NCI-H1092 treated with DMSO at 0.1 percent for 48 hours (cell line): Measurements from ENCODE around the gene CLNS1A.
A peak's percentile ranks its signal among the peaks of the same experiment; 100 is the strongest.
"Not testable (repeated sequence)": the region's sequence is repeated elsewhere in the genome, so short reads cannot be mapped to it uniquely, and the experiment has no call there.

Experiments
- DNase-seq: peaks from one replicate; lab custom pipeline; 2025; lab: John Stamatoyannopoulos, UW

CLNS1A gene, protein sequence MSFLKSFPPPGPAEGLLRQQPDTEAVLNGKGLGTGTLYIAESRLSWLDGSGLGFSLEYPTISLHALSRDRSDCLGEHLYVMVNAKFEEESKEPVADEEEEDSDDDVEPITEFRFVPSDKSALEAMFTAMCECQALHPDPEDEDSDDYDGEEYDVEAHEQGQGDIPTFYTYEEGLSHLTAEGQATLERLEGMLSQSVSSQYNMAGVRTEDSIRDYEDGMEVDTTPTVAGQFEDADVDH

DNA sequence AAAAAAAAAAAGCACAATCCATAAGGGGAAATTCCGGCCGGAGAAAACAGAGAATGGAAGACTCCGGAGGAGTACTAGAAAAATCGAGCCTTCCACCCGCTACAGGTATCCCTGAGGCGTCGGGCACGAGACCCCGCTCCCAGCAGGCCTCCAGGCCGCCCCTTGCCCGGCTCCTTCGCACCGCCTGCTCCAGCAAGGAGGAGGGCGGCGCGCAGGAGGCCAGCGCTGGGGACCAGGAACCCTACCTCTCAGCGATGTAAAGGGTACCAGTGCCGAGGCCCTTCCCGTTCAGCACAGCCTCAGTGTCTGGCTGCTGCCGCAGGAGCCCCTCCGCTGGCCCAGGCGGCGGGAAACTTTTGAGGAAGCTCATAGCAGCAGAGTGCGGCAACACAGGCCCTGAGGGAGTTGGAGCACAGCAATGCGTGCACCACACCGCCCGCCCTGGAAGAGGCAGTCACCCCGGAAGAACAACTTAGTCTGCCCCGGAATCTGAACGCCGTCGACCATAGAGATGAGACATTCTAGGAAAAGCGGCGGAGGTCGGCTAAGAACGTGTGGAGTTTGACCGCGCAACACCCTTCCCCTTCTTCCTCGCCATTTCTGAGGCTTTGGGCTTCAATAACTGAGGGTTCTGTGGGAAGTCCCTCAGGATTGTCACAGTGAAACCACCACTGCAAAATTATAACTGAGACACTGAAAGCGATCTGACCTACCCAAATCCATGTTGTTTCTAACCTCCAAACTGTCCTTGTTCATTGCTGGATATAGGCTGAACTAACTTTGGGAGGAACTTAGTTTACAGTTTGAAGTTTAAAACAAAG is at the start of gene CLNS1A:
Gene CLNS1A, minus strand, starts transcription at position 450 of the 821 bp plus-strand sequence. Its CDS starts 80 bp downstream, at position 370.
- DNase-seq: peak; percentile 95

DNA sequence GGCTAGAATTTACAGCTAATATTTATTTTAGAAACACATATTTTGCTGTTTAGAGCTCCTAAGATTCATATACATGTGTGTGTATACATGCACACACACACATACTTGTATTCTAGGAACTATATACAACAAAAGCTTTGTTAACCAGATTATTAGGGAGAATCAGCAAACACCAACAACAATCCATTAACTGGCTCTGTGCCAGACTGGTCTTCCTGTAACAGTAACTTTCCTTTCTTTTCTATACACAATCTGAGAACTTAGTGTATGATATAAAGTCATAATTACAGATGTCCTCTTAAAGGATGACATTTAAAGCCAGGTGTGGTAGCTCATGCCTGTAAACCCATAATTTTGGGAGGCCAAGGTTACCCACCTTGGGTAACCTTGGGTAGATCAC is 49.5 kb upstream of the CLNS1A start:
- no peak for DNase-seq

DNA sequence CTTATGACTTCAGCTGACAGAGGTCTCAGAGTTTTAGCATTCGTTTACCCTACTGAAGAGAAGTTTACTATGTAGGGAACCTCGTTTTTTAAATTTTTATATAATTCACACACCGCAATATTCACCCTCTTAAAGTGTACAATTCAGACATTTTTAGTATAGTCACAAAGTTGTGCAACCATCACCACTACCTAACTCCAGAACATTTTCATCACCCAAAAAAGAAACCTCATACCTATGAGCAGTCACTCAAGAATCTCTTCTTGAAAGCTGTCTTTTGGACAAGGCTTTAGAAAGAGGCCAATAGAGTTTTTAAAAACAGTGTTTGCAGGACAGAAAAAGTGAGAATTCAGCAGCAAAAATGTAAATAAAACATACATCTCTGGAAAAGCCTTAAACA is 39.5 kb upstream of the CLNS1A start:
- no peak for DNase-seq

DNA sequence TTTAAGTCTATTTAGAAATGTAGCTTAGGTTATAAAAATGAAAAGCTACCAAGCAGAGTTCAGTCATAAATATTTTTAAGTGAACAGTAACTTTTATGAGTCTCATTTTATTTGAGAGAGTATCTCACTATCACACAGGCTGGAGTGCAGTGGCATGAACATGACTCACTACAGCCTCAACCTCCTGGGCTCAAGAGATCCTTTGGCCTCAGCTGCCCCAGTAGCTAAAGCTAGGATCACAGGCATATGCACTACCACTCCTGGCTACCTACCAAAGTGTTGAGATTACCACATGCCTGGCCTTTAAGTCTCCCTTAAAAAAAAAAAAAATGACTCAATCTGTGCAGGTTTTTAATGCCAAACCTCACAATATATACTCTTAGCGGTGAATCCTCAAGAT is 34.7 kb upstream of the CLNS1A start:
- no peak for DNase-seq

- no peak for DNase-seq
Observed at GRCh38 chr11:77669848-77670511, 32.4 kb upstream of the CLNS1A start.

GRCh38 chr11:77668760-77669159 is 31.2 kb upstream of the CLNS1A start:
- no peak for DNase-seq

- DNase-seq: no peak
Observed at GRCh38 chr11:77665240-77665965, 27.8 kb upstream of the CLNS1A start.

DNA sequence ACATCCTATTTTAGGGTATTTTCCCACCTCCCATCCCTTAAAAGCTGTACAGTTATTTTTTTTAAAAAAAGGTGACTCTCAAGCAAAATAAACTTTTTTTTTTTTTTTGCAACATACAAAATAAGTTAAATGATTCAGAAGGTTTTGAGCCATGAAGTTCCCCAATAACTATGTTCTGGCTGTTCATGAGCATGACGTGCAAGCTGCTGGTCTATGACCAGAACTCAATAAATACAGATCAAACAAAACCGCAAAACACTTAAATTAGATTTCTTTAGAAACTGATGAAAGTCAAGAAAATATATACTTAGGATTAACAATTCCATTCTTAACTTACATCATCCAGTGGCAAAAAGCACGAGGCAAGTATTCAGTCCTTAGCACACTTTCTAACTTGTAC is 24.1 kb upstream of the CLNS1A start:
- no peak for DNase-seq

GRCh38 chr11:77660947-77661346 is 23.4 kb upstream of the CLNS1A start:
- no peak for DNase-seq

GRCh38 chr11:77658213-77659013 is 20.8 kb upstream of the CLNS1A start:
- no peak for DNase-seq

GRCh38 chr11:77656362-77656761 is 18.8 kb upstream of the CLNS1A start:
- no peak for DNase-seq

- DNase-seq: no peak
Observed at GRCh38 chr11:77654770-77655434, 17.3 kb upstream of the CLNS1A start.

GRCh38 chr11:77650123-77650522 is 12.5 kb upstream of the CLNS1A start:
- DNase-seq: no peak

GRCh38 chr11:77647654-77648305 is 10.2 kb upstream of the CLNS1A start:
- no peak for DNase-seq

DNA sequence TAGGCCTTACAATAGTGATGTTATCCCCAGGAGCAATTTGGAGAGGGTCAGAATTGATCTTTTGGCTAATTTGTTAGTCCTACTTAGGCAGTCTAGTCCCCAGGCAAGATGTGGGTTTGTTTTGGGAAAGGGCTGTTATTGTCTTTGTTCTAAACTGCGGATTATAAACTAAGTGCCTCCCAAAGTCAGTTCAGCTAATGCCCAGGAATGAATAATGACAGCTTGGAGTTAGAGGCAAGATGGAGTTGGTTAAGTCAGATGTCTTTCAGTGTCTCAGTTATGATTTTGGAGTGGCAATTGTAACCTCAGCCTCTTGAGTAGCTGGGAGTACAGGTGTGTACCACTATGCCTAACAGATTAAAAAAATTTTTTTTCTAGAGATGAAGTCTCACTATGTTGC is 7.3 kb upstream of the CLNS1A start:
- DNase-seq: no peak

DNA sequence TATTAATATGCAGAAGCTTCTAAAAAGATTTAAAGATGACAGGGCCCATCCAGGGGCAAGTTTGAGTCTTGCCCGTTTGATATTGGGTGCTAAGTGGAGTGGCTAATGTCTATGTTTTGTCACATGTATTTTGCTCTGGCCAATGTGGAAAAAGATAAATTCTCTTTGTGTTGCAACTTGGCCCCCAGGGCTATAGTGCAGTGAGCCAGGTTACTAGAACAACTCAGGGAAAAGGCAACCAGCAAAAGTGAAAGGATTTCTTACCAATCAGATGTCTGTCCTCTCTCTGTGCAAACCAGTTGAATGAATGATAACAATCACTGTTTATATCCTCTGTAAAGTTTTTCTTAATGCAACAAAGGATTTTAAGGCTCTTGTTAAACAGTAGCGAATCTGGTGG is 4.6 kb upstream of the CLNS1A start:
- no peak for DNase-seq

- DNase-seq: no peak
Observed at GRCh38 chr11:77636731-77637344, 756 bp downstream of the CLNS1A start.

DNA sequence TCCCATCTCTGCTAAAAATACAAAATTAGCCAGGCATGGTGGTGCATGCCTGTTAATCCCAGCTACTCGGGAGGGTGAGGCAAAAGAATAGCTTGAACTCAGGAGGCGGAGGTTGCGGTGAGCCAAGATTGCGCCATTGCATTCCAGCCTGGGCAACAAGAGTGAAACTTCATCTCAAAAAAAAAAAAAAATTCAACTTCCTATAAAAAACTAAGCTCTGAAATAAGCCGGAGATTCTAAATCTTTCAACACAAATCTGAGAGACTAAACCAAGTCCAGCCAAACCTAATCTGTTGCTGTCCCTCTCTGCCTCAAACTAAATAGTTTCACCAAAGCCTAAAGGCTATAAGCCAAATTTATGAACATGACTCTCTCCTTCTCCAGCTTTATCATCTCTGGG is 3.7 kb downstream of the CLNS1A start:
- DNase-seq: not testable (repeated sequence)

- DNase-seq: no peak
Observed at GRCh38 chr11:77630157-77630710, 7.4 kb downstream of the CLNS1A start.
